Measurements from ENCODE around the gene NPFF.
"Not testable (repeated sequence)": the region's sequence is repeated elsewhere in the genome, so short reads cannot be mapped to it uniquely, and the experiment has no call there.

The NPFF gene, protein sequence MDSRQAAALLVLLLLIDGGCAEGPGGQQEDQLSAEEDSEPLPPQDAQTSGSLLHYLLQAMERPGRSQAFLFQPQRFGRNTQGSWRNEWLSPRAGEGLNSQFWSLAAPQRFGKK

DNA sequence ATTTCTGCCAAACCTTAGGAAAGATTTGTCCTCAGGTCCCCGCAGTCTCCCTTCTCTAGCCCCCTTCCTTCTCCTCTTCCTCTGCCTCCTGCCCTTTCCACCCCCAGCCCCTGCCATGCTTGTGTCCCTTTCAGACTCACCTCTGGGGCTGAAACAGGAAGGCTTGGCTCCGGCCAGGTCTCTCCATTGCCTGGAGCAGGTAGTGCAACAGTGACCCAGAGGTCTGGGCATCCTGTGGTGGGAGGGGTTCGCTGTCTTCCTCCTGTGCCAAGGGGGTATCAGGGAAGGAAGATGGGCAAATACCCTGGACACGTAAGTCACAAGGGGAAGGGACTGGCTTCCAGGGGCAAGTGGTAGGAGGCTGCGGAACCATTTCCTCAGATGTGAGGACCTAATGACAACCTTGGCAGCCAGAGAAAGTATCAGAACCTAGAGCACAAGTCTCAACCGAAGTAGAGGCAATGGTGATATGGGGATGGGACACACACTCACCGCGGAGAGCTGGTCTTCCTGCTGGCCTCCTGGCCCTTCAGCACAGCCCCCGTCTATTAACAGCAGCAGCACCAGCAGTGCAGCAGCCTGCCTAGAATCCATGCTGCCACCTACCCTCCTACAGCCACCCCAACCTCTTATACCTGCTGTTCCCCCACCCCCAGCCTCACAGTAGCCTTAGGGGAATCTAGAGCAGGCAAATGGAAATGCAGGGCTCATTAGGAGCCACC is at the start of gene NPFF:
TSS of gene NPFF (minus strand) at position 604 of the 722 bp plus-strand sequence. CDS start at position 594, 10 bp downstream.
- no peak for DNase-seq

DNA sequence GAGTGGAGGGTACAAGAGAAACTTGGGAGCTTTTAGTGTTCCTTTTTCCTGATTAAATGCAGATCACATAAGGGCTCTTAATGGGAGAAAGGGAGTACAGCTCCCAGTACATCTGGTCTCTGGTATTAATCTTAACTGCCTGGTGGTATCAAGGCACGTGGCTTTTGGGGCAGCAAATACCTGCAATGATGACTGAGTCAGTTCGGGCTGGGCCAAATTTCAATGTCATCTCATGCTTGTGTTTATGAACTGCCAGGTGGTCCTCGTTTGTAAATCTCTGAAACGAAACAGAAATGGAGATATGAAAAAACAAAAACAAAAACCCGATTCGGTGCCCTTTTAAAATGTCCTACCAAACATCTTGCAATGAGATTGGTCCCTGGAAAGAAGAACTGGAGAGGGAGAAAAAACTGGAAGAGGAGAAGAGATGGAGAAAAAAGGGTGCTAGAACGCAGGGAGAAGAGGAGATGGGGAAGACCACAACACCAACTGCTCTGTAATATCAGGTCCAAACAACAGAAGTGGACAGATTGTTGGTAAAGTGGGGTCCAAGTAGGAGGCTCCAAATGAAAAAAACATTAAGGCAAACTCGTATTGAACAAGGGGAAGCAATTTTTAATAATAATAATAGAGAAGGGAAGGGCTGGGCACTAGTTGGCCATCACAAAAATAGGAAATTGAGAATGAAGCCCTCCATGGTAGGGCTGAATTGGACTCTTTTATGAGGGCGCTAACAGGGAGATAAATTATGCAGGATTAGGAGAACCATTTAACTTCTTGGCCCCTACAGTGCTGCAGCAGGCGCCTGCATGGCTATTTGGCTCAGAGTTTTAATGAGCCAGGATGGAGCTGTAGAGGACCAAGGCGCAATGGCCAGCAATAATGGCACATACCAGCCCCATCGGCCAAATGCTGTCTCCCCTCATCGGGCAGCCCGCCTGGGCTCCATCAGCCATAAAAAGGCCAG is 45.4 kb upstream of the NPFF start:
- DNase-seq, result no peak

DNA sequence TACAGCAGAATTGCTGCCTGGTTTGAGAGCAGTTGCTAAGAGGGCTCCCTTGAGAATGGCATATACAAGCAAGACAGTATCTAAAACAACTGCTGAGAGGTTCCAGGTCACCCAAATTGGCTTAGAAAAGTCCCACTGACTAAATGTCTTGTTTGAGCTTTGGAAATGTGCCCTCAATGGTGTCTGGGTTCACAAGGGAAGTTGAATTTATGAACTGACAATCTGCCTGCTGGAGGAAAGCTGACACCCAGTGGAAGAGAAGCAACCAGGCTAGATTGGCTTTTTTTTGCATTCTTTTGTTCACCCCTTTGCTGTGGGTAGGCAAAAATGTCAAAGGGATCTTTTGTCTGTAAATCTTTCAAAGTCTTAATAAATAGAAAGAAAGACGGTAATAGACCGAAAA is 44.6 kb upstream of the NPFF start:
- no peak for DNase-seq

DNA sequence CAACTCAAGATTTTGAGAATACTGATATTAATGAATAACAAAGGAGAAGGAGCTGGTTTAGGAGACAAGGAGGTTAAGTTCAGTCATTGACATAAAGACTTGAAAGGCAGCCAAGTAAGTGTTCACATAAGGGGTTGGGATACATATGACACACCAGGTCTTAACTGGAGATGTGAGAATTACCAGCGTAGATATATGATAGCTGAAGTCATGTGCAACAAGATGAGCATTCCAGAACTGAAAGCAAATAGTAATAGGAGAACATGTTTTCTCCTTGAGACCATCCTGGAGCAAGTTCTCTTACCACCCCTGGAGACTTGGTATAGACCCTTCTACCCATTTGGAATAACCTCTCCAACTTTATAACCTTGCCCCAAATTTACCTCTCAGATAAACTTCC is 43.3 kb upstream of the NPFF start:
- no peak for DNase-seq

DNA sequence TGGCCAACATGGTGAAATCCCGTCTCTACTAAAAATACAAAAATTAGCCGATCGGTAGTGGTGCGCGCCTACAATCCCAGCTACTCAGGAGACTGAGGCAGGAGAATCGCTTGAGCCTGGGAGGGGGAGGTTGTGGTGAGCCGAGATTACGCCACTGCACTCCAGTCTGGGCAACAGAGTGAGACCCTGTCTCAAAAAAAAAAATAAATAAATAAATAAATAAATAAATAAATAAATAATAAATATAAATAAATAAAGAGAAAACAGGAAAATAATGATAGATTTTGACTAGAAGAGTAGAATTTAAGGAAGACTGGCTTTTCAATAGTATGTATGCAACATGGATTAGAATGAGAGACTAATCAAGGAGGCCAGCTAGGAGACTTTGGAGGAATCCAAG is 42.8 kb upstream of the NPFF start:
- not testable (repeated sequence) for DNase-seq

- not testable (repeated sequence) for DNase-seq
These were observed 41.1 kb upstream of the NPFF start for GRCh38 chr12:53548354-53548753.

DNA sequence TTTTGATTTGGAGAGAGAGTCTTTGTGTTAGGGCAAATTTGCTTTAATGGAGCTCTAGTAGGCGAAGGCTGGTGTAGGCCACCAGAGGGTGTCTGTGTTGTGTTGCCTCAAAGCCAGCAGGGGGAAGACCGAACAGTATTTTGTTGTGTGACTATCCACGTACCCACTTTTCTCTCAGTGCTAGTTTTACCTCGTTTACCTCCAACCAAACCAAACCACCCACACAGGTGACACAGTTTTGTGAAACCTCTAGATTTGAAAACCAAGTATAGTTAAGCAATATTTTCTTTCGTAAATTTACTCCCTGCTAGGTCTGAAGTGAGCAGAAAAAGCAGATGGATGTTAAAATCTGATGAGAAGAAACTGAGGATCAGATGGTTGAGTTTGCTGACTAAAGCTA is 36.3 kb upstream of the NPFF start:
- DNase-seq, result peak; percentile 43 to 49

DNA sequence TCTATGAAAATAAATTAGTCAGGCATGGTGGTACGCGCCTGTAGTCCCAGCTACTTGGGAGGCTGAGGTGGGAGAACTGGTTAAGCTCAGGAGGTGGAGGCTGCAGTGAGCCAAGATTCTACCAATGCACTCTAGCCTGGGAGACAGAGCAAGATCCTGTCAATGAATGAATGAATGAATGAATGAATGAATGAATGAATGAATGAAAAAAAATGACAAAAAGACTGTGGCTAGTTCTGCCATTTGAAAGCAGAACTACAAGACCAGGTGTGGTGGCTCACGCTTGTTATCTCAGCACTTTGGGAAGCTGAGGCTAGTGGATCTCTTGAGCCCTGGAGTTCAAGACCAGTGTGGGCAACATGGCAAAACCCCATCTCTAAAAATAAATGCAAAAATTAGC is 32.2 kb upstream of the NPFF start:
- DNase-seq, result no peak

DNA sequence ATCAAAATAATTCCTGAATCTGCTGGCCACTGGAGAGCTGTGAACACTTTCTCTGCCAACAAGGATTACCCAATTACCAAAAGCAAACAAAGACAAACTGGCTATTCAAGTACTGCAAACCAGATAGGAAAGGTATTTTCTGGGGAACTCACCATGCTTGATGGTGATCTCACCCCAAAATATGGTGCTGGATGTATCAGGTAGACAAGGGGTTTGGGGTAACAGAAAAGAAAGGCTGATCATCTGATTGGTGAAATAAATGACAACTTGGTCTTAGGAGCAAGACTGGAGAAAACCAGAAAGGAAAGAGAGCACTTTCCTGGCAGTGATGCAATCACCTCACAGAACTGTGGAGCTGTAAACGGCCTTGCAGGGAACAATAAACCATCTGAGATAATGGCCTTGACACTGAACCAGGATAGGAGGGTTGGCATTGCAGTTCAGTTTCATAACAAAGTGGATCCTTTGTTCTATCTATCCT is 31.0 kb upstream of the NPFF start:
- DNase-seq, result no peak

DNA sequence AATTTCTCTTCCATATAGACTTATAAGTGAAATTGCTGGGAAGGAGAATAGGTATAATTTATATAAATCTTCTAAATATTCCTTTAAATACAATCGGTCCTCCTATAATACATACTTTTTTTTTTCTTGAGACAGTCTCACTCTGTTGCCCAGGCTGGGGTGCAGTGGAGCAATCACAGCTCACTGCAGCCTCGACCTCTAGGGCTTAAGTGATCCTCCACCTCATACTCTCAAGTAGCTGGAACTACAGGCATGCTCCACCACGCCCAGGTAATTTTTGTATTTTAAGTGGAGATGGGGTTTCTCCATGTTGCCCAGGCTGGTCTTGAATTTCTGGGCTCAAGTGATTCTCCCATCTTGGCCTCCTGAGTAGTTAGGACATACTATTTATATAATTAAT is 29.7 kb upstream of the NPFF start:
- DNase-seq, result no peak

GRCh38 chr12:53533471-53533870 is 26.2 kb upstream of the NPFF start:
- DNase-seq, result no peak

- no peak for DNase-seq
These were observed 25.5 kb upstream of the NPFF start for GRCh38 chr12:53532524-53533445.

- no peak for DNase-seq
These were observed 24.7 kb upstream of the NPFF start for GRCh38 chr12:53532021-53532420.

GRCh38 chr12:53530920-53531319 is 23.6 kb upstream of the NPFF start:
- no peak for DNase-seq

DNA sequence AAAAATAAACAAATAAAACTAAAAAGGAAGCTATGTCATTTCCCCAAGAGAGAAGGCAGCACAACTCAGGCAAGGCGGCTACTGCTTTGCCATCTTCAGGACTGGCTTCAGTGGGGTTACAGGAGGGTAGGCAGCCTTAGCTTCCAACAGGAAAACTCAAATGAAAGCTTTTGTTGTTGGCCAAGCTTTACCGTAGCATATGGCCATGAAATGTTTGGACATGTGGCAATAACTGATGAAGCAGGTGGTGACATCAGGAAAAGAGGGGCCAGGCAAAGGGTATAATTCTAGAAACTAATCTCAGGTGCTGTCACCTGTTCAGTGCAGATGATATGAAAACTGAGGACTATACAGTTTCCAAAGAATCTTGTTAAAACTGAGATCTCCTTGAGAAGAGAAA is 22.8 kb upstream of the NPFF start:
- no peak for DNase-seq

- no peak for DNase-seq
These were observed 17.2 kb upstream of the NPFF start for GRCh38 chr12:53524476-53524875.

GRCh38 chr12:53523131-53523530 is 15.8 kb upstream of the NPFF start:
- DNase-seq, result no peak

DNA sequence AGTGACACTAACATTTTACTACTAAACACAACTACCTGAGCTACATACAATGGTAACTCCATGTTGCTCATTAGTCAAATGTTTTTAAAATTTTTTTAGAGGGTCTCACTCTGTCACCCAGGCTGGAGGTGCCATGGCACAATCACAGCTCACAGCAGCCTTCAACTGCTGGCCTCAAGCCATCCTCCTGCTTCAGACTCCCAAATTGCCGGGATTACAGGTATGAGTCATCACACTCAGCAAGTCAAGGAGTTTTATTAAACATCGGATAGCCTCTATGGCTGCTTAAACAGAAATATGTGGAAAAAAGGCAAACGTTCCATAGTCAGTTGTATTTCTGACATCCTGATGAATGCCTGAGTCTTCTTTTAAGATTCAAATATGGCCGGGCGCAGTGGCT is 11.1 kb upstream of the NPFF start:
- no peak for DNase-seq

DNA sequence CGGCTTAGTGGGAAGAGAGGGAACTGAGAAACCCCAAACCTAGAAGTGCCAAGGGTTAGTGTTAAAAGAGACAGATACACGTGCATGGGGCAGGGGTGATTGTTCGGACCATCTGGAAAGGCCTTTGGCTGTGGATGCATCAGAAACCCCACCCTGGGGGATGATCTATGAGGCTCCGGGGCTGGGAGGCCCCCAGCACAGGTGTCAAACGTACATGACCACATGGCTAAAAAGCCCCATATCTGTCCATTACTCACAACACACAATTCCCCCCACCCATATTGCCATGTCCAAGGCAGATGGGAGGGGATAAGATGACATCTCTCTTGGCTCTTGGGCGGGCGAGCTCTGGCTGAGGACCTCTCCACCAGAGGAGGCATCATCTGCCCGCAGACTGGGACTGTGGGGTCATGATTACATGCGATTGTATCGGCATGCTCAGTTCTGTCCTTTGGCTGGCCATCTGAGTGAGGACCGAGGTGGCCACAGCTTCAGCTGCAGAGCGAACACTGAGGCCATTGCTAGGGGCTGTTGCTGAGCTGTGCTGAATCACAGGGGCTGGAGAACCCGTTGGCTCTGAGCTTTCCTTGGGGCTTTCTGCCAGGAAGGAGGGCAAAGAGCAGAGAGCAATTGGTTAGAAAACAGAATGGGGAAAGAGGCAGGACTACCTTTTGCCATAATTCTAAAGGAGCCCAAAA is 9.6 kb upstream of the NPFF start:
- DNase-seq, result no peak

DNA sequence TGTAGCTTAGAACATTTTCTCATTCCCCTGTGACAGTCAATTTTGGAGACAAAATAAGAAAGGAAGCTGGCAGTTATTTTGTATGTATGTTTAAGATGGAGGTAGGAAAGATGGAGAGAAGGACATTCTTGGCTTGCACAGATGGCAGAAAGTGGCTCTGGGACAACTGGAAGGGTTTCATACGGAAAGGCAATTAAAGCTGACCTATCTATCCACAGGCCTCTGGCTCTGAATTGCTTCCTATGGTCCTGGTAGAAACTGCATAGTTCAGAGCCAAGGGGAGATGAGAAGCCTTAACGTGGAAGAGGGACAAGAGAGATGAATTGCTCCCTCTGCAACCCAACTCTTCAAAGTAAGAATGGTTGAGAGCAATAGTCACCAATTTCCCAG is 8.0 kb upstream of the NPFF start:
- DNase-seq, result no peak

- no peak for DNase-seq
These were observed 7.5 kb upstream of the NPFF start for GRCh38 chr12:53514628-53515290.
